DOHH2 (cell line): ENCODE measurements around the gene HYAL1.
A peak's percentile ranks its signal among the peaks of the same experiment; 100 is the strongest.

Experiments
- H3F3A ChIP-seq: fragments of 200-600 bp; sonication (generic), shearing (Covaris generic); 2 replicates; pipeline ENCODE4 v1.6.0; 2016; ENCODE audit warnings: antibody characterized with exemption, mild to moderate bottlenecking; ENCODE audit not compliant: control insufficient read depth, insufficient read depth
- H3K27ac ChIP-seq: fragments of 200-600 bp; sonication (generic); 2 replicates; pipeline ENCODE4 v1.5.1; 2014; ENCODE audit warnings: low read depth, mild to moderate bottlenecking, low read length, moderate library complexity
- H3K27me3 ChIP-seq: fragments of 200-600 bp; sonication (generic); 2 replicates; pipeline ENCODE4 v1.6.1; 2014; ENCODE audit warnings: mild to moderate bottlenecking, low read length, mixed read lengths; ENCODE audit not compliant: control insufficient read depth
- H3K36me3 ChIP-seq: fragments of 200-600 bp; sonication (generic); 2 replicates; pipeline ENCODE4 v1.6.1; 2014; ENCODE audit warnings: mild to moderate bottlenecking, low read length, moderate library complexity, mixed read lengths; ENCODE audit not compliant: control insufficient read depth
- H3K4me1 ChIP-seq: fragments of 200-600 bp; sonication (generic); 2 replicates; pipeline ENCODE4 v1.6.1; 2014; ENCODE audit warnings: mild to moderate bottlenecking, low read length, mixed read lengths; ENCODE audit not compliant: control insufficient read depth
- H3K4me2 ChIP-seq: fragments of 200-600 bp; sonication (generic); 2 replicates; pipeline ENCODE4 v1.6.0; 2014; ENCODE audit warnings: mild to moderate bottlenecking, low read length, moderate library complexity
- H3K4me3 ChIP-seq: fragments of 200-600 bp; sonication (generic); 2 replicates; pipeline ENCODE4 v1.5.1; 2014; ENCODE audit warnings: mild to moderate bottlenecking, low read length, mixed read lengths
- H3K79me2 ChIP-seq: fragments of 200-600 bp; sonication (generic); 2 replicates; pipeline ENCODE4 v1.6.1; 2014; ENCODE audit warnings: mild to moderate bottlenecking, low read length, mixed read lengths; ENCODE audit not compliant: control insufficient read depth
- H3K9me2 ChIP-seq: fragments of 200-600 bp; sonication (generic); replicated peaks from 2 replicates; pipeline ENCODE4 v1.6.1; 2014; ENCODE audit warnings: mild to moderate bottlenecking, low read length, mixed read lengths; ENCODE audit not compliant: control insufficient read depth
- H3K9me3 ChIP-seq: fragments of 200-600 bp; sonication (generic); 2 replicates; pipeline ENCODE4 v1.6.1; 2014; ENCODE audit warnings: antibody characterized with exemption, low read length, mixed read lengths; ENCODE audit not compliant: control insufficient read depth, insufficient read depth
- H4K20me1 ChIP-seq: fragments of 200-600 bp; sonication (generic); 2 replicates; pipeline ENCODE4 v1.6.0; 2014; ENCODE audit warnings: low read depth, mild to moderate bottlenecking, antibody characterized with exemption, low read length, moderate library complexity; ENCODE audit not compliant: control insufficient read depth, insufficient read depth
- EZH2phosphoT487 ChIP-seq: fragments of 200-600 bp; sonication (generic); IDR thresholded peaks from 2 replicates; pipeline ENCODE4 v1.6.1; 2017; ENCODE audit warnings: borderline replicate concordance, mild to moderate bottlenecking, antibody characterized with exemption, low read length, moderate library complexity, mixed read lengths
- TF ChIP-seq, protein P1 (sequence below): fragments of 200-600 bp; sonication (generic); IDR thresholded peaks from one replicate; pipeline ENCODE4 v1.5.1; 2014; ENCODE audit warnings: antibody characterized with exemption, mild to moderate bottlenecking, low read depth, low read length; ENCODE audit not compliant: poor library complexity, severe bottlenecking

Gene HYAL1

DNA sequence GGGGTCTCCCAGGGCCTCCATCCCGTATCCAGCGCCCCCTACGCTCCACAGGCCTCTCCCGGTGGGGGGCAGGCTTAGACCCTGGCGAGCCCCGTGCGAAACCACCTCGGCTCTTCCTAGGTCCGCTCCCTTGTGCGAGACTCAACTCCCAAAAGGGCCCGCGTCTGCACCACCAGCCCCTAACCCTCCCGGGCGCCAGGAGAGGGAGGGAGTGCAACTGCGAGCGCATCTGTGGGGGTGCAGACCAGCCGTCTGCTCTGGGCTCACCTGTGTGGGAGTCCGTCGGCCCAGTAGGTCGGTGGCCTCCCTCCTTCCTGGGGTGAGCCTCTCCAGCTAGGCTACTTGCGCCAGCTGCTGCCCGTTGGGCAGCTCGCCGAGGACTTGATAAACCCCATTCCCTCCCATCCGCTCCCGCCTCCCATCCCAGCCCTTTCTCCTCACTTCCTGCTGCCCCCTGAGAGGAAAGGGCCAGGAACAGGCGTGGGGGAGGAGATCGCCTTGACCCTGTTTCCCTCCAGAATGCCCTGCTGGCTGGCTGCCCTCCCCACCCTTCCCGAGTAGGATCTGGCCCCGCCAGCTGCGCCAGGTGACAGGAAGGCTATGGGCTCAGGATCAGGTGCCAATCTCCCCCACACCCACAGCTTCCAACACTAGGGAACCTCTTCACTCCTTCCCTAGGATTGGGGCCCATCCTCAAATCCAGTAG, 19.2 kb upstream of the HYAL1 start, which contains the start of gene HYAL2:
Gene HYAL2 (minus strand): TSS at position 360 of the 706 bp plus-strand sequence. CDS start 2,256 bp downstream, outside the sequence.
- Histone ChIP-seq H3K27me3 (no peaks in the 10 kb centered on the region), H3K79me2 (peaks cover 19% of the 10 kb centered on the region), H3F3A (no peaks in the 10 kb centered on the region; the same call in 1 of the 2 replicates), H3K27ac (peak within 1 kb of the TSS; percentile 73), H3K9me2 (no peaks in the 10 kb centered on the region), H3K9me3 (no peaks in the 10 kb centered on the region), H3K4me1 (peaks cover 29% of the 10 kb centered on the region), H3K4me3 (peak within 1 kb of the TSS; percentile 97), H3K4me2 (peak within 1 kb of the TSS; percentile 56), H3K36me3 (peaks cover 38% of the 10 kb centered on the region), H4K20me1 (no peaks in the 10 kb centered on the region)
- no peak for TF ChIP-seq EZH2phosphoT487
- TF ChIP-seq, protein P1, sequence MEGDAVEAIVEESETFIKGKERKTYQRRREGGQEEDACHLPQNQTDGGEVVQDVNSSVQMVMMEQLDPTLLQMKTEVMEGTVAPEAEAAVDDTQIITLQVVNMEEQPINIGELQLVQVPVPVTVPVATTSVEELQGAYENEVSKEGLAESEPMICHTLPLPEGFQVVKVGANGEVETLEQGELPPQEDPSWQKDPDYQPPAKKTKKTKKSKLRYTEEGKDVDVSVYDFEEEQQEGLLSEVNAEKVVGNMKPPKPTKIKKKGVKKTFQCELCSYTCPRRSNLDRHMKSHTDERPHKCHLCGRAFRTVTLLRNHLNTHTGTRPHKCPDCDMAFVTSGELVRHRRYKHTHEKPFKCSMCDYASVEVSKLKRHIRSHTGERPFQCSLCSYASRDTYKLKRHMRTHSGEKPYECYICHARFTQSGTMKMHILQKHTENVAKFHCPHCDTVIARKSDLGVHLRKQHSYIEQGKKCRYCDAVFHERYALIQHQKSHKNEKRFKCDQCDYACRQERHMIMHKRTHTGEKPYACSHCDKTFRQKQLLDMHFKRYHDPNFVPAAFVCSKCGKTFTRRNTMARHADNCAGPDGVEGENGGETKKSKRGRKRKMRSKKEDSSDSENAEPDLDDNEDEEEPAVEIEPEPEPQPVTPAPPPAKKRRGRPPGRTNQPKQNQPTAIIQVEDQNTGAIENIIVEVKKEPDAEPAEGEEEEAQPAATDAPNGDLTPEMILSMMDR, result no peak

DNA sequence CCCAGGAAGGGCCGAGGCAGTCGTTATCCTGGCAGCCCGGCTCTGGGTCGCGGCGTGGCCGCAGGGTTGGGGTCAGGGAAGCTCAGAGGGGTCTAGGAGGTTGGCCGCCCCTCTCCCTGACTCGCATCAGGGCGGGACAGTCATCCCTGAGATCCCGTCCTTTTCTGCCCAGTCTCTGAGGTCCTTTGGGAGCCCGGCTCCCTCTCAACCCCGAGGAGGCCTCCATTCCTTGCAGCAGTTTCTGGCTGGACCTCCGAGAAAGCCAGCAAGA, 18.7 kb upstream of the HYAL1 start:
- Histone ChIP-seq H3K4me2 (peak overlapping the region; percentile 56), H3K9me3 (no peaks in the 10 kb centered on the region), H3K27me3 (no peaks in the 10 kb centered on the region), H3K36me3 (peaks cover 38% of the 10 kb centered on the region), H3K27ac (no peak overlapping the region), H4K20me1 (no peaks in the 10 kb centered on the region), H3K4me1 (peaks cover 29% of the 10 kb centered on the region), H3K79me2 (peaks cover 14% of the 10 kb centered on the region), H3F3A (no peaks in the 10 kb centered on the region; the same call in 1 of the 2 replicates), H3K9me2 (no peaks in the 10 kb centered on the region), H3K4me3 (peak overlapping the region; percentile 97)
- TF ChIP-seq EZH2phosphoT487, result no peak
- TF ChIP-seq, protein P1, result no peak

DNA sequence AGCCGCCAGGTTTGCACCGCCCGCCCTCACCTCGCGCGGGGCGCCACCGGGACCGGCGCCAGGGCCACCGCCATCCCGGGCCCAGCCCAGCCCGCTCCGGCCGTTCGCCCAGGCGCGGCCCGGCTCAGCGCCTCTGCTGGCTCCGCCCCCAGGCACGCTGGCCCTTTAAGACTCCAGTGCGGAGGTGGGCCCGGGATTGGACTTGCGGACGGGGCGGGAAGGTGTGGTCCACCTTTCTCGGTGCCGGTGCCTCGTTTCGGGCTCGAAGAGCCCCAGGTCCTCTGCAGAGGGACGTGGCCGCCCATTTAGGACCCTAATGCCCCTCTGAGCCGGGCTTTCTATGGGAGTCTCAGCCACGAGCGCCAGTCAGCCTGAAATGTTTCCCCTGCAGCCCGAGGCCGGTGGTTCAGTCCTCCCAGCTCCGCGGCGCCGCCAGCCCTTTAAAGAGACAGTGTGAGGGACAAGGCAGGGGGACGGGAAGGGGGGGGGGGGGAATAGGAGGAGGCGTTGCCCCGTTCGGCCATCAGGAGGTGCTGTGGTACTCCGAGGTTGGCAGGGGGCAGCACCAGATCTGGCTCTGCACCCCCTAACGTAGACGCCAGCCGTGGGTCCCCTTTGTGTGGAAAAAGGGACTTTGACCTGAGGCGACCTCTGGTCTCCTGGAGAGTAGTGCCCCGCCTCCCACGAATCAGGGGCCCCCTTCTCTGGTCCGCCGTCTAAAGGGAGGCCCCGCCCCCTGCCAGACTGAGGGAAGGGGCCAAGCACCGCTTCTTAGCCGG, 18.2 kb upstream of the HYAL1 start:
- H3F3A ChIP-seq, result no peaks in the 10 kb centered on the region; the same call in 1 of the 2 replicates
- H3K4me2 ChIP-seq, result peak overlapping the region; percentile 56
- TF ChIP-seq EZH2phosphoT487, result no peak
- TF ChIP-seq, protein P1, result peak; percentile 78
- peak overlapping the region; percentile 97 for H3K4me3 ChIP-seq
- H3K9me3 ChIP-seq, result no peaks in the 10 kb centered on the region
- H4K20me1 ChIP-seq, result no peaks in the 10 kb centered on the region
- H3K27ac ChIP-seq, result peak overlapping the region; percentile 73
- H3K36me3 ChIP-seq, result peaks cover 33% of the 10 kb centered on the region
- H3K9me2 ChIP-seq, result no peaks in the 10 kb centered on the region
- H3K4me1 ChIP-seq, result peaks cover 28% of the 10 kb centered on the region
- H3K27me3 ChIP-seq, result no peaks in the 10 kb centered on the region
- peaks cover 9% of the 10 kb centered on the region for H3K79me2 ChIP-seq
